ENCODE results near the gene GLI3.

GRCh38 chr7:41992881-41993867, 243.8 kb downstream of the GLI3 start:
- no peak for TF ChIP-seq EZH2 (IDR thresholded peaks at IDR 0.05)
- TF ChIP-seq, protein P1, sequence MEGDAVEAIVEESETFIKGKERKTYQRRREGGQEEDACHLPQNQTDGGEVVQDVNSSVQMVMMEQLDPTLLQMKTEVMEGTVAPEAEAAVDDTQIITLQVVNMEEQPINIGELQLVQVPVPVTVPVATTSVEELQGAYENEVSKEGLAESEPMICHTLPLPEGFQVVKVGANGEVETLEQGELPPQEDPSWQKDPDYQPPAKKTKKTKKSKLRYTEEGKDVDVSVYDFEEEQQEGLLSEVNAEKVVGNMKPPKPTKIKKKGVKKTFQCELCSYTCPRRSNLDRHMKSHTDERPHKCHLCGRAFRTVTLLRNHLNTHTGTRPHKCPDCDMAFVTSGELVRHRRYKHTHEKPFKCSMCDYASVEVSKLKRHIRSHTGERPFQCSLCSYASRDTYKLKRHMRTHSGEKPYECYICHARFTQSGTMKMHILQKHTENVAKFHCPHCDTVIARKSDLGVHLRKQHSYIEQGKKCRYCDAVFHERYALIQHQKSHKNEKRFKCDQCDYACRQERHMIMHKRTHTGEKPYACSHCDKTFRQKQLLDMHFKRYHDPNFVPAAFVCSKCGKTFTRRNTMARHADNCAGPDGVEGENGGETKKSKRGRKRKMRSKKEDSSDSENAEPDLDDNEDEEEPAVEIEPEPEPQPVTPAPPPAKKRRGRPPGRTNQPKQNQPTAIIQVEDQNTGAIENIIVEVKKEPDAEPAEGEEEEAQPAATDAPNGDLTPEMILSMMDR (IDR thresholded peaks at IDR 0.05), result no peak

Measured in neural progenitor cell (in vitro differentiated cells).